ENCODE measurements around the gene SLAMF7. TPM values are rescaled to one million over a fixed set of nuclear protein-coding genes. Genes with fewer than 3 reads are reported as not detected.

Gene SLAMF7
- polyA plus RNA-seq, 1 donor (not counting 4 experiments of a cell fraction or from before 2014, with no cell fraction given): 31.0 TPM

GRCh38 chr1:160724465-160725242 lies 14.4 kb upstream of the SLAMF7 start:
- no peaks in the 10 kb centered on the region for H4K20me1 ChIP-seq (ENCODE audit: control insufficient read depth, extremely low read depth, insufficient read depth, low read length)
- FAIRE-seq (peak; percentile 34), DNase-seq (ENCODE audit: low read depth, low spot score) (no peak)
- no peak overlapping the region for H3K27ac ChIP-seq (ENCODE audit: control insufficient read depth, insufficient read depth, low read length)
- H3K27me3 ChIP-seq (ENCODE audit: control insufficient read depth, extremely low read depth, insufficient read depth, low read length): no peaks in the 10 kb centered on the region
- no peaks in the 10 kb centered on the region for H3K79me2 ChIP-seq (ENCODE audit: control insufficient read depth, insufficient read depth, low read length)
- H3K4me3 ChIP-seq (ENCODE audit: control insufficient read depth in 2 of 3, extremely low read depth in 1 of 3, insufficient read depth in 2 of 3, low read depth in 1 of 3, low read length in 3 of 3): no peak overlapping the region
- H3K4me1 ChIP-seq (ENCODE audit: control insufficient read depth, extremely low read depth, insufficient read depth, low read length): peaks cover 39% of the 10 kb centered on the region
- peak overlapping the region; percentile 4 for H3K4me2 ChIP-seq (ENCODE audit: control insufficient read depth, extremely low read depth, insufficient read depth, low read depth, low read length)
- H3K36me3 ChIP-seq (ENCODE audit: control insufficient read depth in 2 of 2, extremely low read depth in 1 of 2, insufficient read depth in 2 of 2, low read length in 2 of 2): no peaks in the 10 kb centered on the region
- TF ChIP-seq CTCF (optimal IDR thresholded peaks at IDR 0.05 in 1 of 3, IDR thresholded peaks at IDR 0.05 in 1 of 3, conservative IDR thresholded peaks at IDR 0.05 in 1 of 3; ENCODE audit: extremely low read depth in 1 of 3, insufficient read depth in 2 of 3, low read length in 3 of 3) (no peak), EZH2 (IDR thresholded peaks at IDR 0.05; ENCODE audit: low read length) (no peak)
- H3K9me3 ChIP-seq (ENCODE audit: control insufficient read depth, low read depth, low read length): no peaks in the 10 kb centered on the region
- H2AFZ ChIP-seq (ENCODE audit: control insufficient read depth, low read length): no peak overlapping the region
- H3K9ac ChIP-seq (ENCODE audit: control insufficient read depth, extremely low read depth, insufficient read depth, low read length): no peak overlapping the region
- H3K9me1 ChIP-seq (ENCODE audit: control insufficient read depth, extremely low read depth, insufficient read depth, low read length): peaks cover 4% of the 10 kb centered on the region
- dilution Hi-C loops (cut with MboI; ENCODE audit: extremely low pct_ligation_motif_present, low sequenced_read_pairs): no loop called here

GRCh38 chr1:160726114-160726497 lies 12.9 kb upstream of the SLAMF7 start:
- Histone ChIP-seq H3K4me1 (ENCODE audit: control insufficient read depth, extremely low read depth, insufficient read depth, low read length) (peaks cover 35% of the 10 kb centered on the region), H3K79me2 (ENCODE audit: control insufficient read depth, insufficient read depth, low read length) (no peaks in the 10 kb centered on the region), H3K9me1 (ENCODE audit: control insufficient read depth, extremely low read depth, insufficient read depth, low read length) (peaks cover 4% of the 10 kb centered on the region), H3K27me3 (ENCODE audit: control insufficient read depth, extremely low read depth, insufficient read depth, low read length) (no peaks in the 10 kb centered on the region), H3K9ac (ENCODE audit: control insufficient read depth, extremely low read depth, insufficient read depth, low read length) (peak overlapping the region; percentile 59), H3K27ac (ENCODE audit: control insufficient read depth, insufficient read depth, low read length) (peak overlapping the region; percentile 66), H4K20me1 (ENCODE audit: control insufficient read depth, extremely low read depth, insufficient read depth, low read length) (no peaks in the 10 kb centered on the region), H3K36me3 (ENCODE audit: control insufficient read depth in 2 of 2, extremely low read depth in 1 of 2, insufficient read depth in 2 of 2, low read length in 2 of 2) (no peaks in the 10 kb centered on the region), H3K4me2 (ENCODE audit: control insufficient read depth, extremely low read depth, insufficient read depth, low read depth, low read length) (peak overlapping the region; percentile 71), H2AFZ (ENCODE audit: control insufficient read depth, low read length) (no peak overlapping the region), H3K9me3 (ENCODE audit: control insufficient read depth, low read depth, low read length) (no peaks in the 10 kb centered on the region), H3K4me3 (ENCODE audit: control insufficient read depth in 2 of 3, extremely low read depth in 1 of 3, insufficient read depth in 2 of 3, low read depth in 1 of 3, low read length in 3 of 3) (no peak overlapping the region)
- FAIRE-seq (no peak), DNase-seq (ENCODE audit: low read depth, low spot score) (no peak)
- TF ChIP-seq CTCF (optimal IDR thresholded peaks at IDR 0.05 in 1 of 3, IDR thresholded peaks at IDR 0.05 in 1 of 3, conservative IDR thresholded peaks at IDR 0.05 in 1 of 3; ENCODE audit: extremely low read depth in 1 of 3, insufficient read depth in 2 of 3, low read length in 3 of 3): no peak
- TF ChIP-seq EZH2 (IDR thresholded peaks at IDR 0.05; ENCODE audit: low read length): no peak
- dilution Hi-C loops (cut with MboI; ENCODE audit: extremely low pct_ligation_motif_present, low sequenced_read_pairs): no loop called here
